Fibroblast of skin of scalp (primary cell): ENCODE results near the gene POLR3E.
"Not testable (repeated sequence)": the region's sequence is repeated elsewhere in the genome, so short reads cannot be mapped to it uniquely, and the experiment has no call there.

Experiments
- DNase-seq: peaks from one replicate; pipeline ENCODE4 v3.0.0-alpha.2; 2013

The POLR3E gene

DNA sequence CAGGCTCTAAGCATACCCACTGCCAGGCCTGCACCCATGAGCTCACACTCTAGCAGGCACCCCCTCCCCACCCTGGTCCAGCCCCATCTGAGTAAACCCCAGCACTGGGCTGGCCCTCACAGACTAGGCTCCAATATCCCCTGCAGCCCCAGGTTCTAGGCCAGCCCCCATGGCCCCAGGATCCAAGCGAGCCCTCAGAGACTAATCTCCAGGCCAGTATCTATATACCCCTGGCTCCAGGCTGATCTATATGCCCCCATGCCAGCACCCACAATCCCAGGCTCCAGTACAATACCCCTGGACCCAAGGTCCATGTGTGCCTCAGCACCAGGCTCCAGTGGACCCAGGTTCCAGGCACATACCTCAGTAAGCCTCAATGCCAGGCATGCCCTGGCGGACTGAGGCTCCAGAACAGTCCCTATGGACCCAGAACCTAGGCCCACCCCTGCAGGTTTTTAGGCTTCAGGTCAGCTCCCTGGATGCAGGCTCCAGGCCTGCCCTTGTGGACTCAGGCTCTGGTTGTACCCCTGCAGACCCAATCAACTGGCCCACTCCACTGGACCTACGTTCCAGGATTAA, 38.5 kb downstream of the POLR3E start:
- DNase-seq = no peak

DNA sequence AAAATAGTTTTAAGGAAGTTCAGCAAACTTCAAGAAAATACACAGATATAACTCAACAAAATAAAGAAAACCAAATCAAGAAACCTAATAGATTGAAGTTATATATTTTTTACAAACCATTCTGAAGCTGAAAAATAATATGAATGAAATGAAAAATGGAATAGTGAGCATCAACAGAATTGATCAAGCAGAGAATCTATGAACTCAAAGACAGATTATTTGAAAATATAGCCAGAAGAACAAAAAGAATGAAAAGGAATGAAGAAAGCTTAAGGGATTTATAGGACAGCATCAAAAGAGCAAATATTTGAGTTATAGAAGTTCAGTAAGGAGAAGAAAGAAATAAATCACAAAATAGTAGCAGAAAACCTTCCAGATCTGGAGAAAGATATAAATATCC, 39.4 kb downstream of the POLR3E start:
- no peak for DNase-seq

DNA sequence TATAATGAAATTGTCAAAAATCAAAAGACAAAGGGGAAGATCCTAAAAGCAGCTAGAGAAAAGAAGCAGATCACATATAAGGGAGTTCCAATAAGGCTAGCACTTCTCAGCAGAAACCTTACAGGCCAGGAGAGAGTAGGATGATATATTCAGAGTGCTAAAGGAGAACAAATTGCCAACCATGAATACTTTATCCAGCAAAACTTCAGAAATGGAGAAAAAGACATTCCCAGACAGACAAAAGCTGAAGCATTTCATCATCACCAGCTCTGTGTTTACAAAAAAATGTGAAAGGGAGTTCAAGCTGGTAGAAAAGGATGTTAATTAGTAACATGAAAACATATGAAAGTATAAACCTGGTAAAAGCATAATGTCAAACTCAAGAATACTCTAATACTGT, 39.8 kb downstream of the POLR3E start:
- no peak for DNase-seq

DNA sequence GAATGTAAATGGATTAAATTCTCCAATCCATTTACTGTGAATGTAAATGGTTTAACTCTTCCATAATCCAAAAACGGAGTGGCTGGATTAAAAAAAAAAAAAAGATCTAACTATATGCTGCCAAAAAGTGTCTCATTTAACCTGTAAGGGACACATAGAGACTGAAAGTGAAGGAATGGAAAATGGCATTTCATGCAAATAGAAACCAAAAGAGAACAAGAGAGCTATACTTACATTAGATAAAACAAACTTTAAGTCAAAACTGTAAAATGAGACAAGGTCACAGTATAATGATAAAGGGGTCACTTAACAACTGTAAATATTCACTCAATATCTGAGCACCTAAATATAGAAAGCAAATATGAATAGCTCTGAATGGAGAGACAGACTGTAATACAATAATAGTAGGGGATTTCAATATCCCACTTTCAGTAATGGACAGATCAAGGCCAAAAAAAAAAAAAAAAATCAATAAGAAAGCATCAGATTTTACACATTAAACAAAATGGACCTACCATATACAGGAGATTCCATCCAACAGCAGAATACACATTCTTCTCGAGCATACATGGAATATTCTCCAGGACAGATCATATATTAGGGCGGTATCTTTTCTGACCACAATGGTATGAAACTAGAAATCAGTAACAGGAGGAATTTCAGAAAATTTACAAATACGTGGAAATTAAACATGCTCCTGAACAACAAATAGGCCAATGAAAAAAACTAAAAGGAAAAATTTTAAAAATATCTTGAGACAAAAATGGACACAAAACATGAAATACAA, 40.8 kb downstream of the POLR3E start:
- peak; percentile 56 for DNase-seq

DNA sequence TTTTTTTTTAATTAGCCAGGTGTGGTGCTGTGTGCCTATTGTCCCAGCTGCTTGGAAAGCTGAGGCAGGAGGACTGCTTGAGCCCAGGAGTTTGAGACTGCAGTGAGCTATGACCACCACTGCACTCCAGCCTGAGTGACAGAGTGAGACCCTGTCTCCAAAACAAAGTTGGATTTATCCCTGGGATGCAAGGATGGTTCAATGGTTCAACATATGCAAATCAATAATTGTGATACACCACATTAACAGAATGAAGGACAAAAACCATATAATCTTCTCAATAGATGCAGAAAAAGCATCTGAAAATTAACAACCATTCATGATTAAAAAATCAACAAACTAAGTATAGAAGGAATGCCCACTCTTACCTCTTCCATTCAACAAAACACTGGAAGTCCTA, 43.7 kb downstream of the POLR3E start:
- no peak for DNase-seq

DNA sequence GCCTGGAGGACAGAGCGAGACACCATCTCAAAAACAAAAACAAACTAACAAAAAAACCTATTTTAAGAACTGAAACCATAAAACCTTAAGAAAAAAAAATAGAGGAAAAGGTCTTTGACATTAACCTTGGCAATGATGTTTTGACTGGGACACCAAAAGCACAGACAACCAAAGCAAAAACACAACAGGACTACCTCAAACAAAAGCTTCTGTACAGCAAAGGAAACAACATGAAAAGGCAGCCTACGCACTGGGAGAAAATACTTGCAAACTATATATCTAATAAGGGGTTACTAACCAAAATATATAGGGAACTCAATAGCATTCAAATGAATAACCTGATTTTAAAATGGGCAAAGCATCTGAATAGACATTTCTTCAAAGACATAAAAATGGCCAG, 44.9 kb downstream of the POLR3E start:
- DNase-seq = no peak

DNA sequence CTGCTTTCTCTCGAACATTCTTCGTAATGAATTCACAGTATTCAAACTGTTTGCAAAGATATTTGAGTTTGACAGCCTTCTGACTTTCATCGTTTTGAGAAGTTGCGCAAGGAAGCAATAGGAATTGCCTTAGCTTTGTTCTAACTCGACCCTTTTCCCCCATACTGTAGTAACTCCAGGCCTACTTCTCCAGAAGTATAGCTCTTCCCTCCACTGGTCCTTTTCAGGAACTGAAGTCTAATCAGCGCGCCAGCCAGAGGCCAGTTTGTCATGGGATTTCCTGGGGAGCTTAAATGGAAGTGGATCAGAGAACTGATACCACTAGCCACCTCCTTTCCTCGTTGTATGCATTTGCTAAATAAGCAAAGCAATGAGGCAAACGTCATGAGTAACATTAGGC, 49.3 kb downstream of the POLR3E start:
- no peak for DNase-seq

DNA sequence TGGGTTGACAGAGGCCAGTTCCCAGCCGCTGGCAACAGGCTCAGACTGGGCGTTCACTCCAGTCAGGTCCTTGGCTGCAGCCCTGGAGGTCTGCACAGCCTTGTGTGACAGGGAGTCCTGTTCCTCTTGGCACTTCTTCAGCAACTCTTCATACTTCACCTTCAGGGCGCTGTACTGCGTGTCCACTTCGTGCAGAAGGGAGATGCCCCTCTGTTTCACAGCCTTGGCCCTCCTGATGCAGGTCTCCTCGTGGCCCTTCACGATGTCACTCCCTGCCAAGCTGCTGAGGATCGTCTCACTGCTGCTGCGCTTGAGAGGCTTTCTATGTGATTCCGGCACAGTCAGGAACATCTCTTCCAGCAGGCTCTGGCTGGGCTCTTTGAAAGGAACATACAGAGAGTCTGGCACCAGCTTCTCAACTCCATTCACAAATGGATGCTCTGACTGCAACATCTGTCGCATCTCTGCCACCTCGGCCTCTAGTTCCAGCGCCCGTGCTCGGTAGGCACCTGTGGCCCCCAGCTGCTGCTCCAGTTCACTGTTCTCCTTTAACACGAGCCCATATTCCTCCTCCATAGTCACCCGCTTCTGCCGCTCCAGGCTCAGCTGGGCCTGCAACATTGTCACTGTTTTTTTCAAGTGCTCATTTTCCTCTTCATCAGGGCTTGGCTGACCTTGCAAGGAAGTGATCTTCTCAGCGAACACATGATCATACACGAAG, 50.1 kb downstream of the POLR3E start:
- DNase-seq = no peak

DNA sequence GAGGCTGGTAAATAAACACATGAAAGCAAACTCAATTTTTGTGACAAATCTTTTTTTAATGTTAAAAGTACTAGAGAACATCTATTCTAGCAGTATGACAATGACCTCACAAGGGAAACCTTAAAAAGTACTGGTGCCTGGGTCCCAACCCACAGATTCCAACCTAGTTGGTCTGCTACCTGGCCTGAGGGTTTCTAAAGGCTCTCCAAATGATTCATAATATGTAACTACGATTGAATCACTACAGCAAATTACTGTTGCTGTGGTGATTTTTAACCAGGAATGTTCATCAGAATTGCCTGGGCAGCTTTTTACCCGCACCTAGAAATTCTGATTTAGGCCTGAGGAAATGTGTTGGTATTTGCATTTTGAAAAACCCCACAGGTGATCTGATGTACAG, 51.1 kb downstream of the POLR3E start:
- DNase-seq = no peak

DNA sequence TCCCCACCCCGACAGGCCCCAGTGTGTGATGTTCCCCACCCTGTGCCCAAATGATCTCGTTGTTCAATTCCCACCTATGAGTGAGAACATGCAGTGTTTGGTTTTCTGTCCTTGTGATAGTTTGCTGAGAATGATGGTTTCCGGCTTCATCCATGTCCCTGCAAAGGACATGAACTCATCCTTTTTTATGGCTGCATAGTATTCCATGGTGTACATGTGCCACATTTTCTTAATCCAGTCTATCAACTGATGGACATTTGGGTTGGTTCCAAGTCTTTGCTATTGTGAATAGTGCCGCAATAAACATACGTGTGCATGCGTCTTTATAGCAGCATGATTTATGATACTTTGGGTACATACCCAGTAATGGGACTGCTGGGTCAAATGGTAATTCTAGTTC, 53.8 kb downstream of the POLR3E start:
- DNase-seq = not testable (repeated sequence)

DNA sequence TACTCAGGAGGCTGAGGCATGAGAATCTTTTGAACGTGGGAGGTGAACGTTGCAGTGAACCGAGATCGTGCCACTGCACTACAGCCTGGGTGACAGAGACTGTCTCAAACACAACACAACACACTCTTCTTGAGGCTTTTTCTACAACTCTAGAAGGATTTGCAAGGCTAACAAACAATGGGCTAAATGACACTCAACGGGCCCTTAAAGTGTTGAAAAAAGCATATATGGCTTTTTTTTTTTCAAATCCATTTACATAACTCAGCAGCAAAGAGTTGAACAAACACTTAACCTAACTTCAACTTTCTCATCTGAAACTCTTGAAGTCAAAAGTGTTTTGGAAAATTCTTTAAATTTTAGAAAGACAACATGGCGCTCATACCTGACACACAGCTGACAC, 54.9 kb downstream of the POLR3E start:
- no peak for DNase-seq

DNA sequence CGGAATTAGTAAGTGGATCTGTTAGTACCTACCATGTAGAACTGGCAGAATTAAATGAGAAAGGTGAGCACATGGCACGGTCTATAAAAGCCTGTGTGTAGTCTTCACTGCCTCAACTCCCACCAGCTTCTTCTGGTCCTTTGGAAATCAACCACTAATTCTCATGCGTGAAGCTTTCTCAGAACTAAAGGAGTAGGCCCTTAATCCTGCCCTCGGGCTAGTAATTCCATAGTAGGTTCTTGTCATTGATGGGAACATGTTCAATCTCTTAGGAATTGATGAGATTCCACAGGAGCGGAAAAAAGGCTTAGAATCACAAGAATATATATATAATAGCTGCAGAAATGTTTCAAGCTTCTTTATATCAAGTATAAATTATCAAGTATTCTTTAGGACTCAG, 55.5 kb downstream of the POLR3E start:
- no peak for DNase-seq

DNA sequence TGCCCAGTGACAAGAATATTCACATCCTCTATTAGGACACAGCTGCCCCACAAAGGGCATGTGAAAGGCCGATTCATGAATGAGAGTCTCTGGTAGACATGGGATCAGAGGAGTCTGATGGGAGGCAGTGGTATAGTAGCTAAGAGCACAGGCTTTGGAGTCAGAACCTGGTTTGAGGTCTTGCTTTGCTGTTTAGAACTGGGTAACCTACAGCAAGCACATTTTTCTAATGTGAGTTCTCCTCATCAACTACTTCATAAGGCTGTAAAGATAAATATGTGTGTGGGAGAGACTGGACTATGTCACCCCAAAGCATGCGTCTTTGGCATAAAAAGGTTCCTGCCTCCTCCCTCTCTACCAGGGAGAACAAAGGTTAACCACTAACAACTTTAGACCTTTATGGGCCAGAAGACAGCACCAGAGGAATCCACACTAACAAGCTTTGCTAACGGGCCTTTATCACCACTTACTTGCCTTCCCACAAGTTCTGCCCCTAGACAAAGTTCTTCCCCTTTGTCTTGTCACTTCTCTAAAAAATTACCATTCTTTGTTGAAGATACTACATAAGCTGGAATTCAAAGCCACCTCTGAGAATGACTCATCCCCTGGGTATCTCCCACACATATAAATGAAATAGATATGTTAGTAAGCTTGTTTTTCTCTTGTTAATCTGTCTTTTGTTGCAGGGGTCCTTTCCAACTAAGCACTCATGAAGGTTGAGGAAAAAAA, 56.1 kb downstream of the POLR3E start:
- peak; percentile 82 for DNase-seq

DNA sequence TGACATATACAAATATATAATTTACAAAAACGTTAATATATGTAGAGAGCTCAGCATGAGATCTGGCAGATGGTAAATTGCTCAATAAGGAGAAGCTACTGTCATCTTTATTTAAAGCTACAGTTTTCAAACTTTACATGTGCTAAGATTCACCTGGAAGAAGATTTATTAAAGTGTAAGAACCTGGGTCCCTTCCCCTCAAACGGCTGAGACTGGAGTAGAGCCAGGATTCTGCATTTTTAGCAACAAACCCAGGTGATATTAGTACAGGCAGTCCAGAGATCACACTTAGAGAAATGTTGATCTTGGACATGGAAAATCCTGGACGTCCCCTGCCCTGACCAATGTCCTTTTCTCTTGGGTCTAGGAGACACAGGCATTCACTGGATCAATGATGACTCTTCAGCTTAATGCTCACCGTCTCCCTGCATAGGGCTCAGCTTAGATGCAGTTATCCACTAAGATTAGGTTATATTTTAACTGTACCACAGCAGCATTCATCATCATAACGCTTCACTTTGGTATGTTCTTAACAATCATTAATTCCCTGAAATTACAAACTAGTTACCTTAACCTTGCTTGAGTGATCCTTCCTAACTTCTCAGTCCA, 56.8 kb downstream of the POLR3E start:
- DNase-seq = no peak

DNA sequence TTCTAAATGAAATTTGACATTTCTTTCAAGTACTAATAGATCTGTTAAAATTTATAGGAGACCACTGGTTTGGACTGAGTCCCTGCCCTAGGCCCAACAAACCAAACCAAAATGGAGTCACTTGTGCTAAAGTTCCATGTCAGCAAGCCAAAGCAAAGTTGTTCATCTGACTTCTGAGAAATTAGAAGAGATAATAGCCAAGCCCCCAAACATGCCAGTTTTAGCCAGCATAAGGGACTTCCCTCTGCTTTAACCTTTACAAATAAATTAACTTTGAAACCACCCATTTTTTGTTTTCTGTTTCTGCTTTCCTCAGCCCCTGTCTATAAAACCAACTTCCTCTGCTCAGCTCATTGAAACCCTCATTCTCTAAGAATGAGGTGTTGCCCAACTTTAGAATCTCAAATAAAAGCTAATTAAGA, 58.3 kb downstream of the POLR3E start:
- no peak for DNase-seq

DNA sequence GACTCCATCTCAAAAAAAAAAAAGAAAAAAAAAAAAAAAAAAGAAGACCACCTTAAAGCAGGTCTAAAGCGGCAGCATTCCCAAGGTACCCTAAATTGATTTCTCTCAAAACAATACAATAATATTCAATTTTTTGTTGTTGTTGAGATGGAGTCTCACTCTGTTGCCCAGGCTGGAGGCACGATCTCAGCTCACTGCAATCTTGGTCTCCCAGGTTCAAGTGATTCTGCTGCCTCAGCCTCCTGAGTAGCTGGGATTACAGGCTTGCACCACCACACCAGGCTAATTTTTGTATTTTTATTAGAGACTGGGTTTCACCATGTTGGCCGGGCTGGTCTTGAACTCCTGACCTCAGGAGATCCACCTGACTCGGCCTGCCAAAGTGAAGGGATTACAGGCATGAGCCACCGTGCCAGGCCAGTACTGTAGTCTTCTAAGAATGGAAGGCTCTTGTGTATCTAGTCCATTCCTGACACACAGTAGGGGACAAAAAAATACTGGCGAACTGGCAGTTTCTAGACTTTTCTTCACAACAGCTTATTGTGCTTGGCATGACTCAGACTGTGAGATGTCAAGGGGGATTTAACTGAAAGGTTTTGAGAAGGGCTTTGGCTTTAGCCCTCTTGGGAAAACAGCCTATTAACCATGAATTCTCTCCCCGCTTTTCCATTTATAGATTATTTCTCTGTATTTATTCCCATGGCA, 59.9 kb downstream of the POLR3E start:
- peak; percentile 45 for DNase-seq

DNA sequence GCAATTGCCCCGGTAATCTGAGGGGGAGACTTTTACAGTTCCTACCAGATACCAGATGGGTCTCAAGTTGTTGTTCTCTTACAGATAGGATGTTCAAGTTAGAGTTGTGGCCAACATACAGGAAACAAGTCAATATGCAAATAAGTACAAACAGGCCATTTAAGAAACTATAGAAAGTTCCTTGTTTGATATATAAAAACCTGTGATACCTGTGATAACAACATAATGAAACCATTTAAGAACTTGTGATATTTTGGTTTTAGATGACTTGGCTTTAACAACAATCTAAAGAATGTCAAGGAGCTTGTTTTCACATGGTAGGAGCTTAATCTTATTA, 60.4 kb downstream of the POLR3E start:
- DNase-seq = no peak

DNA sequence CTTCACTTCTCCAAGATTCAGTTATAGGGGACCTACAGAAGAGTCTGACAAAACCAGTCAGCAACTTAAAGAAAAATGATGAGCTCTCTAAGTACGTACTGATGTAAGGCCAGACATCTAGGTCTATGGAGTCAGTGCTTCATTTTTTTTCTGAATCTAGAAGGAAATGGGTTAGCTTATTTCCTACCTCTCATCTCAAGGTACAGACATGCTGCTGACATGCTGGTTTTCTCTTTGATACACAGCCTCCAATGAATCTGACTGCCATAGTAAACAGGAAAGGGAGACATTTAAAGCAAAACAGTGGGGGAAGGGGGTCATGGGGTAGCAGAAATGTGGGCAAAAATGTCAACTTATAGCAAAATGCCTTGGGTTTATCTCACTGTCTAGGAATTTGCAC, 60.8 kb downstream of the POLR3E start:
- peak; percentile 29 for DNase-seq

DNA sequence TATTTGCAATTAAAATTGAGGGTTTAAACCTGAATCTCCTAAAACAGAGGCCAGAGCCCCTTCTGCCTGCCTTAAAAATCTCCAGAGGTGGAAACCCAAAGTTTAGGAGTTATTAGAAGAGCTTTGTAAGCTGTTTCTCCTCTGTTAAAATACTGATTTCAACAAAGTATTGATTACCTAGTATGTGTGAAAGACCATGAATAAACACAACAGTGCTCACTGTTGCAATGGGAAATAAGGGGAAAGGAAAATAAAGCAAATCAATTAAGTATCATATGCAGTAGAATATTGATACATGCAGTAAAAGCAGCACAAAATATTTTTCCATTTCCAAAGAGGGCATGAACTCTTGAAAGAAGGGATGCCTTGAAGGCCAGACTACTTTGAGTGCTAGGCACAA, 62.5 kb downstream of the POLR3E start:
- DNase-seq = no peak

DNA sequence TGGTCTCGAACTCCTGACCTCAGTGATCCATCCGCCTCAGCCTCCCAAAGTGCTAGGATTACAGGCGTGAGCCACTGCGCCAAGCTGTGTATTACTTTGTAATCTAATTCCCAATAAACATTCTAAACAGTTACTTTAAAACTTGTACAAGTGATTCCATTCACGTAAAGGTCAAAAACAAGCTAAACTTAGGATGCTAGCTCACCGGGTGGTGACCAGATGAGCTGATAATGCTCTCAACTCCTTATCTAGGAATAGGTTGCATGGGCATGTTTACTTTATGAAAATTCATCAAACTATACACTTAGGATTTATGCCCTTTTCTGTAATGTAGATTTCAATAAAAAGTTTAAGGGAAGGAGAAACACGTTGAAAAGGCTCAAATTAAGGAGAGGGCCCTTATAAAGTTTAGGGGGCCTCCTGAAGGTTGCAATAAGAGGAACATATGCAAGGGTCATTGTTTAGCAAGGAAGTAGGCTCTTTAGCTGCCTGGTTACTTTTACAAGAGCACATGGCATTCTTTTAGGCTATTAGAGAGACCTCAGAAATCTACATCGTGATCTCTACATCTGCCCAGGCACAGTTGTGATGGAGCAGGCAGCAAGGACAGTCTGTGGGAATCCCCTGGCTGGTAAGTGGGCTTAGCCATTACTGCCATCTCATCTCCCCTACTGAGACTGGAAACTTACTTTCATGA, 63.9 kb downstream of the POLR3E start:
- no peak for DNase-seq

DNA sequence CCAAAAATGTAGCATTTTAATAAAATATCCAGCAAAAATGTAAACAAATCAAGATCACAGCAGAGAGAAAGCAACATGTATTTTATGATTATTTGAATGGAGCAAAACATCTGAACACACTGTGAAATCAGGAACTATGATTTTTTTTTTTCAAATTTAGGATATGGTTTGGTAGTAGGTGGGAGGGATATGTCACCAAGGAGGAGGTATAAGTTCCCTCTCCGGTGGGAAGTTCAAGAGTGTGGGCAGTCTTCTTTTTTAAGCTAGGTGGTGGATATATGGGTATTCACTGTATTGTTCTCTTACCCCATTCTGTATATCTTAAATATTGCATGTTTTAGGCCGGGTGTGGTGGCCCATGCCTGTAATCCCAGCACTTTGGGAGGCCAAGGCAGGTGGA, 67.0 kb downstream of the POLR3E start:
- DNase-seq = no peak

DNA sequence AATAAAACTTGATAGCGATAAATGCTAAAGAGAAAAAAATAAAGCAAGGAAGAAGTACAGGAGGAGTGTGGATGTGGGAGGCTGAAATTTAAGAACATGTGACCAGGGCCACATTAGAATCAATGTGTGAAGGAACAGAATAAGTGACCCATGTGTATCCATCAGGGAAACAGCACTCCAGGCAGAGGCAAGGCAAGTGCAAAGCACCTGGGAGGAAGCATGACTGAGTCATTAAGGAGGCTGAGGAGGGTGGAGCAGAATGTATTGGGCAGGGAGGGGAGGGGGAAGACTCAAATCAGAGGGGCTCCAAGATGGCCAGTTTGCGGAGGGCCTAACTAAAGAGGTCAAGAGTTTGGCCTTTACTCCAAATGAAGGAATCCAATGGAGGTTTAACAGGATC, 69.2 kb downstream of the POLR3E start:
- DNase-seq = no peak
